ENCODE data around the gene SFN. TPM values are rescaled to one million over a fixed set of nuclear protein-coding genes. Genes with fewer than 3 reads are reported as not detected.

Gene SFN
- total RNA-seq, 1 experiment from 2014 or later = 14.3 TPM

DNA sequence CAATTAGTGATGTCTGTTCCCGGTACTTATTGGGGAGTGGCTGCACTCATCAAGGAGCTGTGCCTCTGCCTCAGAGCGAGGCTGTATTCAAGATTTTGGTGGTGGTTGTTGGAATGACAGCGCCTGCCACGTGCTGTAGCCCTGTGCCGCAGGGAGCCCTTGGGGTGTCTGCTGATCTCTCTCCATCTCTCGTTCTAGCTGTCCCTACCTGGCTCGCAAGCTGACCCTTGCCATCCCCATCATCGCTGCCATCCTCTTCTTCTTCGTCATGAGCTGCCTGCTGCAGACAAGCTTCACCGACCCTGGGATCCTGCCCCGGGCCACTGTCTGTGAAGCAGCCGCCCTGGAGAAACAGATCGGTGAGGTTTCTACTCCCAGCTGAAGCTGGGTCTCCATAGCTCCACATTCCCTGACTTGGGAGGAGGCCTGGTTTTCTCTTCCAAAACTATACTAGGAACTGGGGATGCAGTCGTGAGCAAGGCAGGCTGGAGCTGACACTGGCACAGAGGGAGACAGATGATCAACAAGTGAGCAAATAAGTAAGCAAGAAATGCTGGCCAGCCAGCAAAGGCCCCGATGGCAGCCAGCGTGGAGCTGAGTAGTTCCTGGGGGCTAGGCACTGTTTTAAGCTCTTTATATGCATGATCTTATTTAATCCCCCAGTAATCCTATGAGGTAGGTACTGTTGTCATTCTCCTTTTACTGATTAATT is 30.5 kb upstream of the SFN start:
- ChIA-PET CTCF (interaction anchor here (1.3 to 1.4 kb wide), 3 partner anchors 9 to 32 kb away, joined by 3 to 4 read pairs (median 3); no protein-coding TSS in a partner anchor), POLR2A (no interaction called here)
- no peak overlapping the region for H3K4me3 Mint-ChIP-seq
- peaks cover 17% of the 10 kb centered on the region for H3K4me1 Mint-ChIP-seq
- peak overlapping the region; percentile 57; the same call in 1 of the 2 replicates for H3K27ac Mint-ChIP-seq
- H3K36me3 Mint-ChIP-seq = peaks cover 35% of the 10 kb centered on the region
- DNase-seq (ENCODE audit: low spot score) = no peak
- ATAC-seq = no peak
- TF ChIP-seq USF1 (CRISPR knock-in tag; IDR thresholded peaks at IDR 0.05) (no peak), ZNF317 (CRISPR knock-in tag; IDR thresholded peaks at IDR 0.05; ENCODE audit: borderline replicate concordance, low read depth) (no peak), JUN (CRISPR knock-in tag; IDR thresholded peaks at IDR 0.05) (no peak), GRHL2 (CRISPR knock-in tag; IDR thresholded peaks at IDR 0.05; ENCODE audit: insufficient replicate concordance, severe bottlenecking) (no peak), IRF2 (CRISPR knock-in tag; IDR thresholded peaks at IDR 0.05; ENCODE audit: borderline replicate concordance, low read depth) (no peak), ZNF532 (CRISPR knock-in tag; IDR thresholded peaks at IDR 0.05; ENCODE audit: borderline replicate concordance) (no peak)
- TF ChIP-seq, protein P1, sequence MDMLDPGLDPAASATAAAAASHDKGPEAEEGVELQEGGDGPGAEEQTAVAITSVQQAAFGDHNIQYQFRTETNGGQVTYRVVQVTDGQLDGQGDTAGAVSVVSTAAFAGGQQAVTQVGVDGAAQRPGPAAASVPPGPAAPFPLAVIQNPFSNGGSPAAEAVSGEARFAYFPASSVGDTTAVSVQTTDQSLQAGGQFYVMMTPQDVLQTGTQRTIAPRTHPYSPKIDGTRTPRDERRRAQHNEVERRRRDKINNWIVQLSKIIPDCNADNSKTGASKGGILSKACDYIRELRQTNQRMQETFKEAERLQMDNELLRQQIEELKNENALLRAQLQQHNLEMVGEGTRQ (CRISPR knock-in tag; IDR thresholded peaks at IDR 0.05) = no peak
- TF ChIP-seq, protein P2, sequence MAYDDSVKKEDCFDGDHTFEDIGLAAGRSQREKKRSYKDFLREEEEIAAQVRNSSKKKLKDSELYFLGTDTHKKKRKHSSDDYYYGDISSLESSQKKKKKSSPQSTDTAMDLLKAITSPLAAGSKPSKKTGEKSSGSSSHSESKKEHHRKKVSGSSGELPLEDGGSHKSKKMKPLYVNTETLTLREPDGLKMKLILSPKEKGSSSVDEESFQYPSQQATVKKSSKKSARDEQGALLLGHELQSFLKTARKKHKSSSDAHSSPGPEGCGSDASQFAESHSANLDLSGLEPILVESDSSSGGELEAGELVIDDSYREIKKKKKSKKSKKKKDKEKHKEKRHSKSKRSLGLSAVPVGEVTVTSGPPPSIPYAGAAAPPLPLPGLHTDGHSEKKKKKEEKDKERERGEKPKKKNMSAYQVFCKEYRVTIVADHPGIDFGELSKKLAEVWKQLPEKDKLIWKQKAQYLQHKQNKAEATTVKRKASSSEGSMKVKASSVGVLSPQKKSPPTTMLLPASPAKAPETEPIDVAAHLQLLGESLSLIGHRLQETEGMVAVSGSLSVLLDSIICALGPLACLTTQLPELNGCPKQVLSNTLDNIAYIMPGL (CRISPR knock-in tag; IDR thresholded peaks at IDR 0.05) = no peak
- TF ChIP-seq, protein P3, sequence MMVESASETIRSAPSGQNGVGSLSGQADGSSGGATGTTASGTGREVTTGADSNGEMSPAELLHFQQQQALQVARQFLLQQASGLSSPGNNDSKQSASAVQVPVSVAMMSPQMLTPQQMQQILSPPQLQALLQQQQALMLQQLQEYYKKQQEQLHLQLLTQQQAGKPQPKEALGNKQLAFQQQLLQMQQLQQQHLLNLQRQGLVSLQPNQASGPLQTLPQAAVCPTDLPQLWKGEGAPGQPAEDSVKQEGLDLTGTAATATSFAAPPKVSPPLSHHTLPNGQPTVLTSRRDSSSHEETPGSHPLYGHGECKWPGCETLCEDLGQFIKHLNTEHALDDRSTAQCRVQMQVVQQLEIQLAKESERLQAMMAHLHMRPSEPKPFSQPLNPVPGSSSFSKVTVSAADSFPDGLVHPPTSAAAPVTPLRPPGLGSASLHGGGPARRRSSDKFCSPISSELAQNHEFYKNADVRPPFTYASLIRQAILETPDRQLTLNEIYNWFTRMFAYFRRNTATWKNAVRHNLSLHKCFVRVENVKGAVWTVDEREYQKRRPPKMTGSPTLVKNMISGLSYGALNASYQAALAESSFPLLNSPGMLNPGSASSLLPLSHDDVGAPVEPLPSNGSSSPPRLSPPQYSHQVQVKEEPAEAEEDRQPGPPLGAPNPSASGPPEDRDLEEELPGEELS (CRISPR knock-in tag; IDR thresholded peaks at IDR 0.05) = no peak
- H3K27me3 Mint-ChIP-seq (ENCODE audit: low read depth) = no peaks in the 10 kb centered on the region
- H3K9me3 Mint-ChIP-seq = no peaks in the 10 kb centered on the region

GRCh38 chr1:26833432-26834405 is 29.2 kb upstream of the SFN start:
- no peak overlapping the region for H3K4me3 Mint-ChIP-seq
- peaks cover 7% of the 10 kb centered on the region for H3K4me1 Mint-ChIP-seq
- no peaks in the 10 kb centered on the region for H3K9me3 Mint-ChIP-seq
- DNase-seq (ENCODE audit: low spot score) (no peak), ATAC-seq (no peak)
- no peak overlapping the region for H3K27ac Mint-ChIP-seq
- ChIA-PET POLR2A (no interaction called here), CTCF (interaction anchor here (0.6 to 1.4 kb wide), 3 partner anchors 11 to 34 kb away, joined by 3 to 5 read pairs (median 3); no protein-coding TSS in a partner anchor)
- H3K36me3 Mint-ChIP-seq = peaks cover 44% of the 10 kb centered on the region
- peaks cover 2% of the 10 kb centered on the region; the same call in 1 of the 2 replicates for H3K27me3 Mint-ChIP-seq (ENCODE audit: low read depth)
- TF ChIP-seq NR1H2 (CRISPR knock-in tag; IDR thresholded peaks at IDR 0.05) (no peak), ZNF281 (CRISPR knock-in tag; IDR thresholded peaks at IDR 0.05) (no peak), GRHL2 (CRISPR knock-in tag; IDR thresholded peaks at IDR 0.05; ENCODE audit: insufficient replicate concordance, severe bottlenecking) (no peak), CREM (CRISPR knock-in tag; IDR thresholded peaks at IDR 0.05) (no peak)
- TF ChIP-seq, protein P4, sequence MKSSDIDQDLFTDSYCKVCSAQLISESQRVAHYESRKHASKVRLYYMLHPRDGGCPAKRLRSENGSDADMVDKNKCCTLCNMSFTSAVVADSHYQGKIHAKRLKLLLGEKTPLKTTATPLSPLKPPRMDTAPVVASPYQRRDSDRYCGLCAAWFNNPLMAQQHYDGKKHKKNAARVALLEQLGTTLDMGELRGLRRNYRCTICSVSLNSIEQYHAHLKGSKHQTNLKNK (CRISPR knock-in tag; IDR thresholded peaks at IDR 0.05) = no peak

Measured in WTC11 (cell line).